GM23338 (cell line): ENCODE results near the gene DCLK2. TPM values are rescaled to one million over a fixed set of nuclear protein-coding genes. Genes with fewer than 3 reads are reported as not detected.

ENCODE experiments used
- ATAC-seq: fragments of 200-7000 bp; cut with Tn5 transposase; 3 replicates; pipeline ENCODE4 v1.9.1; 2020
- DNase-seq: peaks from one replicate; pipeline ENCODE4 v3.0.0-alpha.2; 2015; ENCODE audit warnings: low spot score
- H2AFZ ChIP-seq: fragments of 200-600 bp; sonication (generic); 2 replicates; pipeline ENCODE4 v1.8.0; 2016; ENCODE audit warnings: antibody characterized with exemption, mild to moderate bottlenecking, moderate library complexity
- H3F3A ChIP-seq: fragments of 200-600 bp; sonication (generic); replicated peaks from 2 replicates; pipeline ENCODE4 v1.8.0; 2017; ENCODE audit warnings: antibody characterized with exemption, mixed run types, low read depth
- H3K27ac ChIP-seq: fragments of 200-600 bp; sonication (generic); 2 replicates; pipeline ENCODE4 v1.6.1; 2016; ENCODE audit warnings: low read depth
- H3K27me3 ChIP-seq: fragments of 200-600 bp; sonication (generic); 2 replicates; pipeline ENCODE4 v1.8.0; 2016; ENCODE audit warnings: mild to moderate bottlenecking, mixed run types, moderate library complexity; ENCODE audit not compliant: insufficient read depth
- H3K36me3 ChIP-seq: fragments of 200-600 bp; sonication (generic); 2 replicates; pipeline ENCODE4 v1.8.0; 2016; ENCODE audit warnings: mild to moderate bottlenecking; ENCODE audit not compliant: insufficient read depth
- H3K4me1 ChIP-seq: fragments of 200-600 bp; sonication (generic); 2 replicates; pipeline ENCODE4 v1.8.0; 2016; ENCODE audit warnings: mild to moderate bottlenecking, moderate library complexity; ENCODE audit not compliant: insufficient read depth
- H3K4me2 ChIP-seq: fragments of 200-600 bp; sonication (generic); 2 replicates; pipeline ENCODE4 v1.7.1; 2017; ENCODE audit warnings: mixed run types
- H3K4me3 ChIP-seq: fragments of 200-600 bp; sonication (generic); 2 replicates; pipeline ENCODE4 v1.6.1; 2016; ENCODE audit warnings: mixed run types
- H3K79me2 ChIP-seq: fragments of 200-600 bp; sonication (generic); replicated peaks from 2 replicates; pipeline ENCODE4 v1.8.0; 2017; ENCODE audit warnings: mild to moderate bottlenecking; ENCODE audit not compliant: insufficient read depth
- H3K9me2 ChIP-seq: fragments of 200-600 bp; sonication (generic); 2 replicates; pipeline ENCODE4 v1.8.0; 2017; ENCODE audit not compliant: insufficient read depth
- H4K20me1 ChIP-seq: fragments of 200-600 bp; sonication (generic); replicated peaks from 2 replicates; pipeline ENCODE4 v1.8.0; 2017; ENCODE audit warnings: mild to moderate bottlenecking; ENCODE audit not compliant: insufficient read depth
- H3K27ac Mint-ChIP-seq: 2 replicates; pipeline ENCODE4 v1.8.0; 2020; ENCODE audit warnings: inconsistent platforms, mild to moderate bottlenecking, moderate library complexity, mixed read lengths
- H3K27me3 Mint-ChIP-seq: 3 replicates; pipeline ENCODE4 v1.8.0; 2022; ENCODE audit warnings: low read depth, mild to moderate bottlenecking, moderate library complexity, mixed read lengths, inconsistent platforms; ENCODE audit not compliant: insufficient read depth, poor library complexity
- H3K36me3 Mint-ChIP-seq: 3 replicates; pipeline ENCODE4 v1.8.0; 2021; ENCODE audit warnings: low read depth, mild to moderate bottlenecking, inconsistent platforms, moderate library complexity, mixed read lengths
- H3K4me1 Mint-ChIP-seq: 3 replicates; pipeline ENCODE4 v1.8.0; 2020; ENCODE audit warnings: mild to moderate bottlenecking, inconsistent platforms, mixed read lengths
- H3K4me3 Mint-ChIP-seq: 3 replicates; pipeline ENCODE4 v1.8.0; 2021; ENCODE audit warnings: moderate library complexity, mild to moderate bottlenecking, inconsistent platforms, mixed read lengths
- H3K9me3 Mint-ChIP-seq: 3 replicates; pipeline ENCODE4 v1.8.0; 2020; ENCODE audit warnings: moderate library complexity, mild to moderate bottlenecking, inconsistent platforms, mixed read lengths
- STAT1 ChIP-seq: IDR thresholded peaks from one replicate; pipeline ENCODE4 v1.6.1; 2016; ENCODE audit warnings: antibody characterized with exemption; ENCODE audit not compliant: unreplicated experiment
- ZNF114 ChIP-seq: fragments of 250-450 bp; sonication (Bioruptor Pico); IDR thresholded peaks from 2 replicates; pipeline ENCODE4 v1.5.0; 2020; ENCODE audit warnings: mild to moderate bottlenecking, moderate library complexity
- ZNF331 ChIP-seq: fragments of 250-450 bp; sonication (Bioruptor Pico); IDR thresholded peaks from 2 replicates; pipeline ENCODE4 v1.5.0; 2020; ENCODE audit warnings: low read depth, mild to moderate bottlenecking, moderate library complexity
- polyA plus RNA-seq: library from polyadenylated mRNA; unstranded; fragments of >200 nt; fragmentation: Nextera tagmentation; extraction: Ambion mirVana; gene quantifications from 2 replicates; pipeline ENCODE4 v1.2.1, GENCODE V29; 2016
- total RNA-seq: library from RNA; depleted of rRNA; stranded (reverse); fragments of >200 nt; shearing (Covaris generic); gene quantifications from 2 replicates; pipeline ENCODE4 v1.2.3, GENCODE V29; 2014
- TF ChIP-seq, protein P1 (sequence below): fragments of 250-450 bp; sonication (Bioruptor Pico); IDR thresholded peaks from 2 replicates; pipeline ENCODE4 v1.5.0; 2020; ENCODE audit warnings: mild to moderate bottlenecking, moderate library complexity
- TF ChIP-seq, protein P2 (sequence below): IDR thresholded peaks from one replicate; pipeline ENCODE4 v1.6.1; 2018; ENCODE audit warnings: antibody characterized with exemption; ENCODE audit not compliant: unreplicated experiment
- TF ChIP-seq, protein P3 (sequence below), 2 experiments: fragments of 200-600 bp in 1 of 2; sonication (generic) in 1 of 2; conservative IDR thresholded peaks; 2 replicates each; pipeline versions ENCODE4 v1.5.1 to v1.6.1; 2016 to 2017; ENCODE audit warnings: antibody characterized with exemption in 2 of 2, low read depth in 2 of 2, mild to moderate bottlenecking in 2 of 2, moderate library complexity in 1 of 2

Gene DCLK2
- total and polyA plus RNA-seq, 2 experiments from 2014 or later, result 0.49 TPM; not detected in 1

DNA sequence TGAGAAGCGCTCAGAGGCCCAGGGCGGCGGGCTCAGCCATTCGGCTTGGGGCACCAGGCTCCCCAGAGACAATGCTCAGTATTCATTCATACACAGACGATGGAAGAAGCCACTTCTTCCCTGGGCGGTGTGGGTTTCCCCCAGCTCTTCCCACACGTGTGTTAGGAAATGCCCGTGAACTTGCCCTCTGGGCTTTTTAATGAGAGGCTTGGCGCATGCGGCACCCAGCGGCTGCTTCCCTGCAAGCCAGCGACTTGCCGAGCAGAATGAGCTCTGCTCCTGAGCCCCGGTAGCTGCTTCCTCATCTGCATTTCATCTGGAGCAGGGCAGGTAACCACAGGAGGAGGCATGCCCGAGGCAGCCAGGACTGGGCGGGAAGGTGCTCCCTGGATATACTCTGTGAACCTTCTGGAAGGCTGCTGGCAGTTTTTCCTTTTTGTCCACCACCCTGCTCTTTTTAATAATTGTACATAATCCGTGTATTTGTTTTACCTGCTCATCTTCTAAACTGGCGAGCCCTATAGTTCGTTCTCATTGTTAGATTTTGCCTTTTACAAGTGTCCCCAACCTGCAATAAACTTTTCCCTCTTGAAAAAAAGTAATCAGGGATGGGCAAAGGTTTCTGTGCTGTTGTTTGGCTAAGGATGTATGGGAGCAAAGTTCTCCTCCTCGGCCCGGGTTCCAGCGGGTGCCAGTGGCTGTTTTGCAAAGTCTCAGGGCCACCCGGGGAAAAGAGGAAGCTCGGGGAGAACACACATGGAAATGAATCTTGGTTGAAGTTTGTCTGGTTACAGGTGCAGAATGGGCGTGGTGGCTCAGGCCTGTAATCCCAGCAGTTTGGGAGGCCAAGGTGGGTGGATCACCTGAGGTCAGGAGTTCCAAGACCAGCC, 178.8 kb downstream of the DCLK2 start:
- Mint-ChIP-seq H3K27me3 (peaks cover 14% of the 10 kb centered on the region), H3K9me3 (peaks cover 2% of the 10 kb centered on the region; the same call in 1 of the 3 replicates), H3K36me3 (no peaks in the 10 kb centered on the region), H3K4me1 (peaks cover 40% of the 10 kb centered on the region), H3K27ac (no peak overlapping the region), H3K4me3 (no peak overlapping the region)
- Histone ChIP-seq H3K4me3 (no peak overlapping the region), H3K4me2 (0 out of 2 replicates have a peak overlapping the region, but pooled peaks have one; percentile 26), H4K20me1 (no peaks in the 10 kb centered on the region), H2AFZ (peak overlapping the region; percentile 84), H3K4me1 (peaks cover 22% of the 10 kb centered on the region), H3K36me3 (no peaks in the 10 kb centered on the region; the same call in 1 of the 2 replicates), H3K9me2 (no peaks in the 10 kb centered on the region), H3K27me3 (no peaks in the 10 kb centered on the region), H3K79me2 (no peaks in the 10 kb centered on the region), H3F3A (no peaks in the 10 kb centered on the region), H3K27ac (no peak overlapping the region)
- ATAC-seq (peak; percentile 87), DNase-seq (peak; percentile 66)
- TF ChIP-seq, protein P1, sequence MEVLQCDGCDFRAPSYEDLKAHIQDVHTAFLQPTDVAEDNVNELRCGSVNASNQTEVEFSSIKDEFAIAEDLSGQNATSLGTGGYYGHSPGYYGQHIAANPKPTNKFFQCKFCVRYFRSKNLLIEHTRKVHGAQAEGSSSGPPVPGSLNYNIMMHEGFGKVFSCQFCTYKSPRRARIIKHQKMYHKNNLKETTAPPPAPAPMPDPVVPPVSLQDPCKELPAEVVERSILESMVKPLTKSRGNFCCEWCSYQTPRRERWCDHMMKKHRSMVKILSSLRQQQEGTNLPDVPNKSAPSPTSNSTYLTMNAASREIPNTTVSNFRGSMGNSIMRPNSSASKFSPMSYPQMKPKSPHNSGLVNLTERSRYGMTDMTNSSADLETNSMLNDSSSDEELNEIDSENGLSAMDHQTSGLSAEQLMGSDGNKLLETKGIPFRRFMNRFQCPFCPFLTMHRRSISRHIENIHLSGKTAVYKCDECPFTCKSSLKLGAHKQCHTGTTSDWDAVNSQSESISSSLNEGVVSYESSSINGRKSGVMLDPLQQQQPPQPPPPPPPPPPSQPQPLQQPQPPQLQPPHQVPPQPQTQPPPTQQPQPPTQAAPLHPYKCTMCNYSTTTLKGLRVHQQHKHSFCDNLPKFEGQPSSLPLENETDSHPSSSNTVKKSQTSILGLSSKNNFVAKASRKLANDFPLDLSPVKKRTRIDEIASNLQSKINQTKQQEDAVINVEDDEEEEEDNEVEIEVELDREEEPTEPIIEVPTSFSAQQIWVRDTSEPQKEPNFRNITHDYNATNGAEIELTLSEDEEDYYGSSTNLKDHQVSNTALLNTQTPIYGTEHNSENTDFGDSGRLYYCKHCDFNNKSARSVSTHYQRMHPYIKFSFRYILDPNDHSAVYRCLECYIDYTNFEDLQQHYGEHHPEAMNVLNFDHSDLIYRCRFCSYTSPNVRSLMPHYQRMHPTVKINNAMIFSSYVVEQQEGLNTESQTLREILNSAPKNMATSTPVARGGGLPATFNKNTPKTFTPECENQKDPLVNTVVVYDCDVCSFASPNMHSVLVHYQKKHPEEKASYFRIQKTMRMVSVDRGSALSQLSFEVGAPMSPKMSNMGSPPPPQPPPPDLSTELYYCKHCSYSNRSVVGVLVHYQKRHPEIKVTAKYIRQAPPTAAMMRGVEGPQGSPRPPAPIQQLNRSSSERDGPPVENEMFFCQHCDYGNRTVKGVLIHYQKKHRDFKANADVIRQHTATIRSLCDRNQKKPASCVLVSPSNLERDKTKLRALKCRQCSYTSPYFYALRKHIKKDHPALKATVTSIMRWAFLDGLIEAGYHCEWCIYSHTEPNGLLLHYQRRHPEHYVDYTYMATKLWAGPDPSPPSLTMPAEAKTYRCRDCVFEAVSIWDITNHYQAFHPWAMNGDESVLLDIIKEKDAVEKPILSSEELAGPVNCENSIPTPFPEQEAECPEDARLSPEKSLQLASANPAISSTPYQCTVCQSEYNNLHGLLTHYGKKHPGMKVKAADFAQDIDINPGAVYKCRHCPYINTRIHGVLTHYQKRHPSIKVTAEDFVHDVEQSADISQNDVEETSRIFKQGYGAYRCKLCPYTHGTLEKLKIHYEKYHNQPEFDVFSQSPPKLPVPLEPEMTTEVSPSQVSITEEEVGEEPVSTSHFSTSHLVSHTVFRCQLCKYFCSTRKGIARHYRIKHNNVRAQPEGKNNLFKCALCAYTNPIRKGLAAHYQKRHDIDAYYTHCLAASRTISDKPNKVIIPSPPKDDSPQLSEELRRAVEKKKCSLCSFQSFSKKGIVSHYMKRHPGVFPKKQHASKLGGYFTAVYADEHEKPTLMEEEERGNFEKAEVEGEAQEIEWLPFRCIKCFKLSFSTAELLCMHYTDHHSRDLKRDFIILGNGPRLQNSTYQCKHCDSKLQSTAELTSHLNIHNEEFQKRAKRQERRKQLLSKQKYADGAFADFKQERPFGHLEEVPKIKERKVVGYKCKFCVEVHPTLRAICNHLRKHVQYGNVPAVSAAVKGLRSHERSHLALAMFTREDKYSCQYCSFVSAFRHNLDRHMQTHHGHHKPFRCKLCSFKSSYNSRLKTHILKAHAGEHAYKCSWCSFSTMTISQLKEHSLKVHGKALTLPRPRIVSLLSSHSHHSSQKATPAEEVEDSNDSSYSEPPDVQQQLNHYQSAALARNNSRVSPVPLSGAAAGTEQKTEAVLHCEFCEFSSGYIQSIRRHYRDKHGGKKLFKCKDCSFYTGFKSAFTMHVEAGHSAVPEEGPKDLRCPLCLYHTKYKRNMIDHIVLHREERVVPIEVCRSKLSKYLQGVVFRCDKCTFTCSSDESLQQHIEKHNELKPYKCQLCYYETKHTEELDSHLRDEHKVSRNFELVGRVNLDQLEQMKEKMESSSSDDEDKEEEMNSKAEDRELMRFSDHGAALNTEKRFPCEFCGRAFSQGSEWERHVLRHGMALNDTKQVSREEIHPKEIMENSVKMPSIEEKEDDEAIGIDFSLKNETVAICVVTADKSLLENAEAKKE (CRISPR knock-in tag), result 0 out of 2 replicates have a peak, but pooled peaks have one; percentile 31
- TF ChIP-seq, protein P2, sequence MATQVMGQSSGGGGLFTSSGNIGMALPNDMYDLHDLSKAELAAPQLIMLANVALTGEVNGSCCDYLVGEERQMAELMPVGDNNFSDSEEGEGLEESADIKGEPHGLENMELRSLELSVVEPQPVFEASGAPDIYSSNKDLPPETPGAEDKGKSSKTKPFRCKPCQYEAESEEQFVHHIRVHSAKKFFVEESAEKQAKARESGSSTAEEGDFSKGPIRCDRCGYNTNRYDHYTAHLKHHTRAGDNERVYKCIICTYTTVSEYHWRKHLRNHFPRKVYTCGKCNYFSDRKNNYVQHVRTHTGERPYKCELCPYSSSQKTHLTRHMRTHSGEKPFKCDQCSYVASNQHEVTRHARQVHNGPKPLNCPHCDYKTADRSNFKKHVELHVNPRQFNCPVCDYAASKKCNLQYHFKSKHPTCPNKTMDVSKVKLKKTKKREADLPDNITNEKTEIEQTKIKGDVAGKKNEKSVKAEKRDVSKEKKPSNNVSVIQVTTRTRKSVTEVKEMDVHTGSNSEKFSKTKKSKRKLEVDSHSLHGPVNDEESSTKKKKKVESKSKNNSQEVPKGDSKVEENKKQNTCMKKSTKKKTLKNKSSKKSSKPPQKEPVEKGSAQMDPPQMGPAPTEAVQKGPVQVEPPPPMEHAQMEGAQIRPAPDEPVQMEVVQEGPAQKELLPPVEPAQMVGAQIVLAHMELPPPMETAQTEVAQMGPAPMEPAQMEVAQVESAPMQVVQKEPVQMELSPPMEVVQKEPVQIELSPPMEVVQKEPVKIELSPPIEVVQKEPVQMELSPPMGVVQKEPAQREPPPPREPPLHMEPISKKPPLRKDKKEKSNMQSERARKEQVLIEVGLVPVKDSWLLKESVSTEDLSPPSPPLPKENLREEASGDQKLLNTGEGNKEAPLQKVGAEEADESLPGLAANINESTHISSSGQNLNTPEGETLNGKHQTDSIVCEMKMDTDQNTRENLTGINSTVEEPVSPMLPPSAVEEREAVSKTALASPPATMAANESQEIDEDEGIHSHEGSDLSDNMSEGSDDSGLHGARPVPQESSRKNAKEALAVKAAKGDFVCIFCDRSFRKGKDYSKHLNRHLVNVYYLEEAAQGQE, result no peak
- TF ChIP-seq, protein P3, sequence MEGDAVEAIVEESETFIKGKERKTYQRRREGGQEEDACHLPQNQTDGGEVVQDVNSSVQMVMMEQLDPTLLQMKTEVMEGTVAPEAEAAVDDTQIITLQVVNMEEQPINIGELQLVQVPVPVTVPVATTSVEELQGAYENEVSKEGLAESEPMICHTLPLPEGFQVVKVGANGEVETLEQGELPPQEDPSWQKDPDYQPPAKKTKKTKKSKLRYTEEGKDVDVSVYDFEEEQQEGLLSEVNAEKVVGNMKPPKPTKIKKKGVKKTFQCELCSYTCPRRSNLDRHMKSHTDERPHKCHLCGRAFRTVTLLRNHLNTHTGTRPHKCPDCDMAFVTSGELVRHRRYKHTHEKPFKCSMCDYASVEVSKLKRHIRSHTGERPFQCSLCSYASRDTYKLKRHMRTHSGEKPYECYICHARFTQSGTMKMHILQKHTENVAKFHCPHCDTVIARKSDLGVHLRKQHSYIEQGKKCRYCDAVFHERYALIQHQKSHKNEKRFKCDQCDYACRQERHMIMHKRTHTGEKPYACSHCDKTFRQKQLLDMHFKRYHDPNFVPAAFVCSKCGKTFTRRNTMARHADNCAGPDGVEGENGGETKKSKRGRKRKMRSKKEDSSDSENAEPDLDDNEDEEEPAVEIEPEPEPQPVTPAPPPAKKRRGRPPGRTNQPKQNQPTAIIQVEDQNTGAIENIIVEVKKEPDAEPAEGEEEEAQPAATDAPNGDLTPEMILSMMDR (conservative IDR thresholded peaks at IDR 0.05; ENCODE audit: low read depth in 2 of 2), result 0 out of 4 replicates have a peak, but pooled peaks of 1 of the 2 experiments have one; percentile 3
- TF ChIP-seq ZNF114 (CRISPR knock-in tag) (no peak), ZNF331 (CRISPR knock-in tag) (no peak), STAT1 (no peak)
